Measurements from ENCODE around the gene EXOC3L1.

EXOC3L1 gene

DNA sequence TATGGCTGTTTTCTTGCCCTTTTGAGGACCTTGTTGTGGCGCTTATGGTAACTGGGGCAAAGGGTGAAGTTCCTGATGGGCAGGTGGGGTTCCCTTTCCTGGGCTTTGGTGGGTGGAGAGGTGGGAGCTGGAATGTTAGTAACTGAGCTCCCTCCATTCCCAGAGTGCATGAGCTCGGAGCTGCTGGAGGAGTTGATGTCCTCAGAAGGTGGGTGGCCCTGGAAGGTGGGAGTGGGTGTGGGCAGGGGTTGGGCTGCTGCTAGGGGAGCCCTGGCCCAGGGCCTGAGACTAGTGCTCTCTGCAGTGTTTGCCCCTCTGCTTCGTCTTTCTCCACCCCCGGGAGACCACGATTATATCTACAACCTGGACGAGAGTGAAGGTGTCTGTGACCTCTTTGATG lies 7.8 kb upstream of the EXOC3L1 start:
- no peak for DNase-seq (ENCODE audit: low read depth in 2 of 2)

DNA sequence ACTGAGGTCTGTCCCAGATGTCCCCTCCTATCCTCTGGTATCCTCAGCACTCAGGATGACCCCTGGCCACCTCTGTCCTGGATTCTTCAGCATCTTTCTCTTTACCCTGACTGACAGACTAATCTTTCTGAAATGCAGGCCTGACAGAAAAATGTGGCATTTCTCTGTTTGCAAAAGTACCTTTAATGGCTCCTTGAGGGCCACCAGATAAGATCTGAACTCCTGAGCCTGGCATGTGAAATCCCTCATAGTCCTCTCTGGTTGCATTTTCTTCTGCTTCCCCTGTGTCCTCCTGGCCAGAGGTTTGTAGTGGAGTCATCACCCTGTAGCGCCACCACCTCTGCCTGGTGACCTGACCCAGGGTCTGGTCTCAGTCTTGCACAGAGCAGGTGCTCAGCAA lies 6.9 kb upstream of the EXOC3L1 start:
- DNase-seq (ENCODE audit: low read depth in 2 of 2), result no peak

DNA sequence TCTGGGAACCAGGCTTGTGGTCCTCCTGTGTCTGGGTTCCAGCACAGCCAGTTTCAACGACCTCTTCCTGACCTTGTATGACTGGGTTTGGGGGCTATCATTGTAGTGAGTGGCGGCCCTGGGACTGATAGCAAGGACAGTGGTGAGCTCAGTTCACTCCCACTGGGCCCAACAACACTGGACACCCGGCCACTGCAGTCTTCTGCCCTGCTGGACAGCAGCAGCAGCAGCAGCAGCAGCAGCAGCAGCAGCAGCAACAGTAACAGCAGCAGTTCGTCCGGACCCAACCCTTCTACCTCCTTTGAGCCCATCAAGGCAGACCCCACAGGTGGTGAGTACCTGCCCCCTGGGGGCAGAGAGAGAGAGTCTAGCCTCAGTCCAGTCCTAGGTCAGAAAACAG lies 5.7 kb upstream of the EXOC3L1 start:
- DNase-seq (ENCODE audit: low read depth in 2 of 2), result no peak

DNA sequence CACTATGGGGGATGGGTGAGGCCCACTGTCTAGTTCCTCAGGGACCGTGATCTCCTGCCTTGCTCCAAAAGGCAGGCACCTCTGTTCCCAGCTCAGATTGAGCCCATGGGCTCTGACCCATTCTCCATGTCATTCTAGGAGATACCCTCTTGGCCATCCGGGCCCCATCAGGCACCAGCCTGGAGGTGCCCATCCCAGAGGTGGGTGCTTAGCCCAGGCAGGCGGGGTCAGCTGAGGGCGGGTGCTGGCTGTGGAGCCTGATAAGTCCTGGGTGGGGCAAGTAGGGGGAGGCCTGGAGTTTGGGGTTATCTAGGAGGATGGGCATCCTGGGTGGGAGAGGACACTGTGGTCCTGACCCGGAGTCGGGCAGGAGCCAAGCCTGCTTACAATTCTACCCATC lies 4.3 kb upstream of the EXOC3L1 start:
- no peak for DNase-seq (ENCODE audit: low read depth in 2 of 2)

DNA sequence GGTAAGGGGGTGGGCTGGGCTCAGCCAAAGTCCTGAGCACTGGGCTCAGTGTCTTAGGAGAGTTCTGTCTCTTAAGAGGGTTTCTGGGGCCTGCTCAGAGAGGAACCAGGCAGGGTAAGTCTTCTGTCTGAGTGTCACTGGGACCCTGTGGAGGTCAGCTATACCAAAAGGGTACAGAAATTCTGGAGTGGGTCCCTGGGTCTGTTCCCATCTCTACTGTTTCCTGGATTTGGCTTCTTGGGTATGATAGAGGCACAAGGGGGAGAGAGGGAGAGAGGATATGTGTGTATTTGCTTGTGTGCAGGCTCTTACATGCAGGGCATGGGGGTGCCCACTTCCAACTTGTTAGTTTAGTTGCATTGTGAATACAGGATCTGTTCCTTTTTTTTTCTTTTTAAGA lies 3.6 kb upstream of the EXOC3L1 start:
- DNase-seq (ENCODE audit: low read depth in 2 of 2), result no peak

DNA sequence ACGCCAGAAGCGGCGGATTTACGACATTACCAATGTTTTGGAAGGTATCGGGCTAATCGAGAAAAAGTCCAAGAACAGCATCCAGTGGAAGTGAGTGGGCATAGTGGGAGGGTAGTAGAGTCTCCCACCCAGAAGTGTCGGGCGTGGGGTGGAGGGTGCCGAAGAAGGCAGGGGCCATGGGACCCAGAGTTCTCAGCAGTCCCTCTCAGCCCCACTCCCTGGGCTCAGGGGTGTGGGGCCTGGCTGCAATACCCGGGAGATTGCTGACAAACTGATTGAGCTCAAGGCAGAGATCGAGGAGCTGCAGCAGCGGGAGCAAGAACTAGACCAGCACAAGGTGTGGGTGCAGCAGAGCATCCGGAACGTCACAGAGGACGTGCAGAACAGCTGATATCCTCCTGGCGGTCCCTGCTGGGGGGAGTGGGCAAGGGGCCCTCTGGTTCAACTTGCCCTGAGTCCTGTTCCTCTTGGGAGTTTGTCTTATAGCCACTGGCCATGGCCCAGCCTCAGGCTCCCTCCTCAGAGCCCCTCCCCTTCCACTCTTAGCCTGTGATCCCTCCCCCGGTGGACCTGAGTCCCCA lies 2.9 kb upstream of the EXOC3L1 start:
- DNase-seq (ENCODE audit: low read depth in 2 of 2), result no peak

DNA sequence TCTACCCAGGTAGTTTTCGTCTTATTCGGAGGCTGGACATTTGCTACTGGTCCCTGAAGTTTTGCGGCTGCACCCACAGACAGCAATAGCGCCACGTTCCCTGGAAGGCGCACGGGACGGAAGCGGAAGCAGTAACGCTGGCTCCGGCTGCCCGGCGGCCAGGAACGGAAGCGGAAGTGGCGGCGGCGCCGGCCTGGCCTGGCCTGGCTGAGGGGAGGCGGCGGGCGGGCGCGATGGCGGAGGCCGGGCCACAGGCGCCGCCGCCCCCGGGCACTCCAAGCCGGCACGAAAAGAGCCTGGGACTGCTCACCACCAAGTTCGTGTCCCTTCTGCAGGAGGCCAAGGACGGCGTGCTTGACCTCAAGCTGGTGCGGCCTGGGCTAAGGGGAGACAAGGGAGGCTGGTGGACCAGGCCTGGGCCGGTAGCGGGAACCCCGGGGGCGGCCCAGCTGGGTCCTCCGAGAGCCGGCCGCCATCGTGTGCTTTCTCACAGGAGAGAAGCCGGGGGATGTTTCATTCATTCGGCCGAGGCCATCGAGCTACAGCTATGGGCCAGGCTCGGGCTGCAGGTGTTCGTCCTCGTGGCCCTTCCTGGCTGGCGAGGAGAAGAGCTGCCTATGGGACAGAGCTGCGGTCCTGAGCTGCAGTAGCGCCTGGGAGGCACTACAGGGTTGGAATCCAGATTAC lies 2.2 kb upstream of the EXOC3L1 start, which contains the start of gene E2F4:
TSS of gene E2F4 (plus strand) at position 161 of the 687 bp plus-strand sequence. CDS start at position 234, 73 bp downstream.
- peak; percentile 80 to 88 for DNase-seq (ENCODE audit: low read depth in 2 of 2)

DNA sequence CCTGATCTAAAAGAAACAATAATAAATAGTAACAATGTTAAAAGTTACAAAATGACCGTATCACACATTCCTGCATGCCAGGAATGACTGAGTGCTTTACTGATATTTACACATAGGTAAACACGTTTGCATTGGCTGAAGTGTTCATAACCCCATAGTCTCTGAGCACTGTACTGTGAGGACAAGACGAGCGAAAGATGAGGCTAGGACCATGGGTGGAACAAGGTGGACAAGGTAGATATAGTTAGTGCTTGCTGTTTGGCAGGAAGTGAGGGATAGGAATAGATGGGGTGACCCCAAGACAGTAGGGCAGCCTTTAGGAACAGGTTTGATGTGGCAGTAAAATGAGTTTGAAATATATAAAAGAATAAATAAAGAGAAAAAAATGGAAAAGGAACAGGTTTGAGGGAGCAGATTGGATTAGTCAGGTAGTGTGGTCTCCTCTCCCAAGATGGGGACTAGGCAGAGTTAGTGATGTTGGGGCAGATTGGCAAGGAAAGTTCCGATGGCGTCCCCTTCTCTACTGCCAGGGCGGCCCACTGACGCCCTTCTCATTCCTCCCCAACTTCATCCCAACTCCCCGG lies 1.6 kb upstream of the EXOC3L1 start:
- DNase-seq (ENCODE audit: low read depth in 2 of 2), result no peak

DNA sequence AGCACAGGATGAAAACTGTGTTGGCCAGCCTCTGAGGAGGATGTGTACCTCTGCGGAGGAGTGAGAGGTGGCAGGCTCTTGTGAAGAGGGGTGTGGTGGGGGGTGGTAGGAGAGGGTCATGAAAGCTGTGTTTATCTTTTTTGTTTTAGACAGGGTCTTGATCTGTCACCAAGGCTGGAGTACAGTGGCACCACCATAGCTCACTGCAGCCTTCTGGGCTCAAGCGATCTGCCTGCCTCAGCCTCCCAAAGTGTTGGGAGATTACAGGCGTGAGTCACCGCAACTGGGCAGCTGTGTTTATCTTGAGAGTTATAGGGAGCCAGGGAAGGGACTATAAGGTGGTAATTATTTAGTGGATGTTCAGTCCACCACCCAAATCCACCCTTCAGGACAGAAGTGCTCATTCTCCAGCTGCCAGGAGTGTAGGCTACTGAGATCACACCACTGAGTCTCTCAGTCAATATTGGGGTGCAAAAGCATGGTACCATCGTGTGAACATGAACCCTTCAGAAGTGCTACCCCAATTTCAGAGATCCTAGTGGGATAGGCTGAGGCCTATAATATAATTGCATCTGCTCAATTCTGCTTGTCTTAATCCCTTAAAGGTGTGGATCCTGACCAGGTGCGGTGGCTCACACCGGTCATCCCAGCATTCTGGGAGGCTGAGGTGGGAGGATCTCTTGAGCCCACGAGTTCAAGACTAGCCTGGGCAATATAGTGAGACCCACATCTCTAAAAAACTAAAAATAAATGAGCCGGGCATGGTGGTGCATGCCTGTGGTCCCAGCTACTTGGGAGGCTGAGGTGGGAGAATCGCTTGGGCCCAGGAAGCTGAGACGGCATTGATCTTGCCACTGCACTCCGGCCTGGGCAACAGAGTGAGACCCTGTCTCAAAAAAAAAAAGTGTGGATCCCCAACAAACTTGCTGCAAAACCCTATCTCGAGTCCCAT lies 788 bp upstream of the EXOC3L1 start:
- no peak for DNase-seq (ENCODE audit: low read depth in 2 of 2)

DNA sequence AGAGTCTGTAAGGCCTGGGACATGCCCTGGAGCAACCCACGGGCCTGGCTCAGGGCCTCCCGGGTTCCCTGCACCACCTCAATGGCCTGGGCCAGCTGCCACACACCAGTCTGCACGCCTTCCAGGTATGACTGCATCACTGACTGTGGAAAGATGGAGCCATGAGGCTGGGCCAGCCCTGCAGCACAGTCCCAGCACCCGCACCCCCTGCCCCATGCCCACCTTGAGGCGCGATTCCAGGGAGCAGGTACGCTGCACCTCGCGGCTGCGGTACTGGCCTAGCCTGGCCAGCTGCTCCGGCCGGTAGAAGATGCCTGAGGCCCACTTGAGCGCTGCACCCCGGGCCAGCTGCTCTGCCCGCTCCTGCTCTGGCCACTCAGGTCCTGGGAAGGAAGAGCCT lies 1.1 kb downstream of the EXOC3L1 start:
- DNase-seq (ENCODE audit: low read depth in 2 of 2), result no peak

DNA sequence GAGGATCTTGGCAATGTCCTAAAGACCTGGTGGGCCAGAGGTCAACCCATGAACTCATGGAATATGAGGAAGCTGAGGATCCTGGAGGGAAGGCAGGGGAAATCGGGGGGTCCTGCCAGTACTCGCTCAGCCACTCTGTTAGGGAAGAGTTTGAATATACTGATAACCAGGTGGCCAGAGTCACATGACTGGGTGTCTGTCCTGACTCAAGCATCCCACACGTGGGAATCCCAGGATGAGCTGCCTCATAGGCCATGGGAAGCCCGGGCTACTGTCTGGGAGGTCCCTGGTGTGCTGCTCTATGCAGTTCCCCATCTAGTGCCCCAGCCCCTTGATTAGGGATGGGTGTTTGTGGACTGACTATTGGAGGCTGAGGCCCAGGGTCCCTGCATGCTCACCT lies 1.6 kb downstream of the EXOC3L1 start:
- DNase-seq (ENCODE audit: low read depth in 2 of 2), result no peak

DNA sequence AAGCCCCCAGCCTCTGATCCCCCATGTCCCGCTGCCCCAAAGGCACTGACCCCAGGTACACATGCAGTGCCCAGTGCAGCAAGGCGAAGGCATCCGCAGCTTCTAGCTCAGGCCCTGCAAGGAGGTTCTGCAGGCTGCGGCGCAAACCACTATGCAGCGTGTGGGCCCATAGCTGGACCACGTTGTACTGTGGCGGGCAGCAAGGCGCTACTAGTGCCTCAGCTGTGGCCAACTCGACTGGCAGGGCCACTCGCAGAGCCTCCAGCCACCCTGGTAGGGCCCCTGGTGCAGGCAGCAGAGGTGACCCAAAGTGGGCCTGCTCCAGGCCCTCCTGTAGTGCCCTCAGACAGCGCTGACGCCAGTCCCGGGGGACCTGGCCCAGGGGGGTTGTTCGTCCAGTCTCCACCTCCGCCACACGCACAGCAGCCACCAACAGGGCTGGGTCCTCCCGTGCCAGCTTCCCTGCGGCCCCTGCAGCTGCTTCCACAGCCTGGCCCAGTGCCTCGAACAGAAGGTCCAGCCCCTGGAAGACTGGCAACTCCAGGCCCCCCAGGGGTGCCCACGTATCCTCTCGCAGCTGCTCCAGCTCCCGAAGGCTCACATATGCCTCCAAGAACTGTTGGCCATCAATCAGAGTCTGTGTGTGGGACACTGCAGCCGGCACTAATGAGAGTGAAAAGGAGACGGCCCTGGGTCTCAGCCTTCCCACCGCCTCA lies 2.6 kb downstream of the EXOC3L1 start:
- no peak for DNase-seq (ENCODE audit: low read depth in 2 of 2)

DNA sequence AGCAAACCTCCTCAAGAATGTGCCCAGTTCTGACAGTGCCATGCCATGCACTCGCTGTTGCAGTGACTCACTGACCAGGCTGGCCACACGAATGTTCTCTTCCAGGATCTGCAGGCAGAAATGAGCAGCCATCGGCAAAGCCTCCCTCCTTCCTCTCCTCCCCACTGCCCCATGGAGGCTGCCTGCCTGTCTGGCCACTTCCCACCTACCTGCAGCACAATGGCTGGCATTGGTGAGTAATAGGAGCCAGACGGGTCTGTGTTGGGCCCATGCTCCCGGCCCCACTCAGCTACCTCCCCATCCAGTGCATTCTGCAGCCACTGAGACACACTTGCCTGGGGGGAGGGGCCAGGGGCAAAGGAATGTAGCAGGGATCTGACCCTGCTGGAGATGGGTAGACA lies 3.4 kb downstream of the EXOC3L1 start:
- no peak for DNase-seq (ENCODE audit: low read depth in 2 of 2)

DNA sequence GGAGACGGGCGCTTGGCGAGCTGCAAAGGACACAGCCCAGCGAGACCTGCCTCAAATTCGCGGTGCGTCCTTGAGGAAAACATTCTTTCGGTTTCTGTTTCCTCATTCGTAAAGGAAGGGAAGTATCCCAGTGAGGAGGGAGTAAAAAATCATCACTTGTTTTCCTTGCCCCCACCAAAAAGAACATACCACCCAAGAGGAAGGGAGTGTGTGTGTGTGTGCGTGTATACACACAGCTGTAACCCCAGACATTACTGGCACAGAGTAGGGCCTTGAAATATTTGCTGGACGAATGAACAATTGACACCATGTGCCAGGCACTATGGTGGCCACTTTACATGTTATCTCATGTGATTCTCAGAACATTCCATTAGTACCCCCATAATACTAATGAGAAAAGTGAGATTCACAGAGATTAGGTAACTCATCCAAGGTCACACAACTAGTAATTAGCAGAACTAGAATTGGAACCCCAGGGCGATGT lies 4.2 kb downstream of the EXOC3L1 start:
- no peak for DNase-seq (ENCODE audit: low read depth in 2 of 2)

DNA sequence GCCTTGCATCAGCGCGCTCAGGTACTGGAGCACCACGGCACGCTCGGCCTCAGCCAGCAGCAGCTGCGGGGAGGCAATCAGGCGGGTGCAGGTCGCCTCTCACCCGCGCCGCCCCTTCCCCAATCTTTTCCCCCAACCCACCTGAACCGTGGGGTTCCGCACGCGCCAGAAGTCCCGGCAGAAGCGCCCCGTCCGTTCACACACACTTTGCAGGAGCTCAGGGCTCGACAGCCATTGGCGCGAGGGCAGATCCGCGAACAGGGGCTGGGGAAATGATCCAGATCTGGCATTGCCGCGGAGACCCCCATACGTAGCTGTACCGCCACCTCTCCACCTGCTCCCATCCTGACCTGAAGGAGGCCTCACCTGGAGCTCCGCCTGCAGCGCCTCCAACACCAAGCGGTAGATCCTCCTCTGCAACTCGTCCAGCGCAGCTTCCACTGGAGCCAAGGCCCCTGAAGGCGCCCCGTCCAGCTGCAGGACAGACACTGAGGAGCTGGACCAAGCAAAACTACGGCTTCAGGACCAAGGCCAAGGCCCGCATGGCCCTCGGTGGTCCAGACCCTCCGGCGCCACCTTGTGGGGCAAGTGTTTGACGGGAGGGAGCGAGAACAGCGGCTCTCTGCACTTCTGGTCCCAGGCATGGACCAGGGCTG lies 4.8 kb downstream of the EXOC3L1 start:
- peak; percentile 82 to 87 for DNase-seq (ENCODE audit: low read depth in 2 of 2)

DNA sequence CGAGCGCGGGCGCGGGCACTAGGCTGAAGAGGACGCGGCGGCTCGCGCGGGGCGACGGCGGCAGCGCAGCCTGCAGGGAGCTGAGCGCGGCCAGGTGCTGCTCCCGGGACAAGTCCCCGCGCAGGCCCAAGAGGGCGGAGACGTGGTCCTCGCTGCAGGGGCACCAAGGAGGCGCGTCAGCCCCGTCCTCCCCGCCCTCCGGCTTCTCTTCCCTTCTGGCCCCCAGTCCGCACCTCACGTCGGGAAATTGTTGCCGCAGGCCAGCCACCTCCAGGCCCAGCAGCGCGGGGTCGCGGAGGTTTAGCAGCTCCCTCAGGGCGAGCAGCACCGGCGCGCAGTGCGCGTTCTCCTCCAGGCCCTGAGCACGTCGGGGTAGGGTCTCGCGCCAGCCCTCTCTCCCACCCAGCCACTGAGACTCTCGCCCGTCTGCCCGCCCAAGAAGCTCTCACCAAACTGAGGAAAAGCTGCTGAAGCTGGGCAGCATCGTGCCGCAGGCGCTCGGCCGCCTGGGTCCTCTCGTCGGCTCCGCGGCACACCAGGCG lies 5.4 kb downstream of the EXOC3L1 start:
- no peak for DNase-seq (ENCODE audit: low read depth in 2 of 2)

DNA sequence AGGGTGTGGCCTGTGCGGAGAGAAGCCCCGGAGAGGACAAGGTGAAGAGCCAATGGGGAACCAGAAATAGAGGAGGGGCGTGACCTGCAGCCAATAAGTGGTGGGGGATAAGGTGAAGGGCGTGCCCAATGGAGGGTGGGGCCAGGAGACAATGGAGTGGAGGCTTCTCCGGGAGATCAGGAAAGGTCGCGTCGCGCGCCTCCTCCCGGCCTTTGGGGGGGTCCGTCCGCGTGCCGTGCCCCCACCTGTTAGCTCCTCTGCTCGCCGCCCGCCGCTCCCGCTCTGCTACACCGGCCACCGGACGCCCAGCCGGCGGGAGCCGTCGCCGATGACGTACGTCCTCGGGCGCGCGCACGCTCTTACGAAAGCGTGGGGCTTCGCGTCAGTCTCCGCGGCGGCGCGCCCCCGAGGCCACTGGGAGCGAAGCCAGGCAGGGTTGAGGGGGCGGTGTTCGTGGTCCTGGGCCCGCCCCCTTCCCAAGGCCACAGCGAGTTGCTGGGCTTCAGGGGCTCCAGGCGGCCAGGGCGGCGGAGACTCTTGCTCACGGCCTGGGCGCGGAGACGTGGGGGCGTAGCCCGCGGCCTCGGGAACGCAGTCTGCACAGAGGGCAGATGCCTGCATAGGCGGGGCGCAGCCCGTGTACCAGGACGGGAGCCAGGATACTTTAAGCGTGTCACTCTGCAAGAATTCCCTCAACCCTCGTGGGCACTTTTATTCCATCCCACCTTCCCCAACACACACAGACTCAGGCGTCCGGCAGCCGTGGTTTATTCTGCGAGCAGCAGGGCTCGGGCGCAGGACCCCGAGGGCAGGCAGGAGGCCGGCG lies 6.1 kb downstream of the EXOC3L1 start, which contains the start of gene MATCAP1:
TSS of gene MATCAP1 (minus strand) at position 337 of the 826 bp plus-strand sequence. CDS start 3,353 bp downstream, outside the sequence.
- DNase-seq (ENCODE audit: low read depth in 2 of 2), result peak; percentile 85 to 94

DNA sequence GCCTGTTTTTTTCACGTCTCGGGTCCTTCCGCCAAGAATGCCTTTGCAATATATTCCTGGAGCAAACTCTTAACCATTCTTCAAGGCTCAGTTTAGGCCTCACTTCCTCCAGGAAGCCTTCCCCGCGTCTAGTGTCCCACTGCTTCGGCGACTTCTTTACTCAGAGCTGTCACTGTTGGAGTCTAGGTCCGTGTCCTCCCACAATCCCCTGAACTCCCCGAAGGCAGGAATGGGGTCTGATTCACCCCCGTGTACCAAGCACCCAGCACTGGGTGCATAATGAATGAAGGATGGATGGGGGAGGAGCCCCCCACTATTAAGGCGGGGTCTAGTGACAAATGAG lies 6.7 kb downstream of the EXOC3L1 start:
- no peak for DNase-seq (ENCODE audit: low read depth in 2 of 2)

DNA sequence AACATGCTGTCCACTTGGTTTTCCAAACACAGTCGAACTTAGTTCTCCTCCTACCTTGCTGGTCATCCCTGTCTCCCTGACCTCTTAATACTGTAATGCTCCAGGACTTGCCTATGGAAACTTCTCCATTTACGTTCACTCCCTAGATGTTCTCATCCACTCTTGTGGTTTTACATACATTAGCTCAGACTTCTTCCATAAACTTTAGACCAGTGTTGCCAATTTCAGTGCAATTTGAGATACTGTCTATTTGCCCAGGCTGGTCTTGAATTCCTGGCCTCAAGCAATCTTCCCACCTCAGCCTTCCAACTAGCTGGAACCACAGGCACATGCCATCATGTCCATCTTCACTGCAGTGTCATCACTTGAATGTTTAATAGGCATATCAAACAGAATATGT lies 7.6 kb downstream of the EXOC3L1 start:
- no peak for DNase-seq (ENCODE audit: low read depth in 2 of 2)

DNA sequence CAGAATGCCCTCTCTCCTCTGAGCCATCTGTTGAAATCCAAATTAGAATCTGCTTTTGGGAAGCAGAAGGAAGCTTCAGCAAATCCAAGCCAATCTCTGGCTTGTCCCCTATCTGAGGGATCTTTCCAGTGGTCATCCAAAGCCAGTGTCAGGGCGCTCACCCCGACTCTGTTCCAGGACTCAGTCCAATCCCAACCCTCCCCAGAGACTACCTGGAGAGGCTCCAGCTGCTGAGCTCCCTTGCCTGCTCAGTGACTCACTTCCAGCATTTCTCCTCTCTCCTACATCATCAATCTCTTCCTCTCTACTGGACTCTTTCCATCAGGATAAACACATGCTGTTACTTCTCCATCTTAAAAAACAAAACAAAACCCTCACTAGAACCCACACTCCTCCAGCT lies 8.6 kb downstream of the EXOC3L1 start:
- no peak for DNase-seq (ENCODE audit: low read depth in 2 of 2)
